SK-N-DZ (cell line): Measurements from ENCODE around the gene EFR3B.
"Not testable (repeated sequence)": the region's sequence is repeated elsewhere in the genome, so short reads cannot be mapped to it uniquely, and the experiment has no call there.

Experiments
- DNase-seq: peaks from one replicate; pipeline ENCODE4 v3.0.0-alpha.2; 2015; ENCODE audit warnings: low spot score

EFR3B gene

GRCh38 chr2:25072606-25073005 is 30.7 kb downstream of the EFR3B start:
- DNase-seq = no peak

- DNase-seq = no peak
These were observed 31.1 kb downstream of the EFR3B start for GRCh38 chr2:25073025-25073424.

- no peak for DNase-seq
These were observed 32.0 kb downstream of the EFR3B start for GRCh38 chr2:25073914-25074313.

- no peak for DNase-seq
These were observed 33.0 kb downstream of the EFR3B start for GRCh38 chr2:25074826-25075225.

- DNase-seq = peak; percentile 35
These were observed 34.9 kb downstream of the EFR3B start for GRCh38 chr2:25076749-25077148.

- DNase-seq = no peak
These were observed 35.9 kb downstream of the EFR3B start for GRCh38 chr2:25077789-25078169.

- DNase-seq = no peak
These were observed 36.5 kb downstream of the EFR3B start for GRCh38 chr2:25078170-25079049.

- no peak for DNase-seq
These were observed 37.3 kb downstream of the EFR3B start for GRCh38 chr2:25079050-25079635.

- DNase-seq = no peak
These were observed 39.4 kb downstream of the EFR3B start for GRCh38 chr2:25081237-25081790.

- DNase-seq = no peak
These were observed 40.2 kb downstream of the EFR3B start for GRCh38 chr2:25082002-25082622.

GRCh38 chr2:25085761-25086560 is 44.1 kb downstream of the EFR3B start:
- DNase-seq = no peak

- DNase-seq = no peak
These were observed 47.1 kb downstream of the EFR3B start for GRCh38 chr2:25088817-25089516.

GRCh38 chr2:25089605-25090315 is 47.9 kb downstream of the EFR3B start:
- DNase-seq = no peak

GRCh38 chr2:25090801-25091200 is 48.9 kb downstream of the EFR3B start:
- no peak for DNase-seq

- no peak for DNase-seq
These were observed 49.4 kb downstream of the EFR3B start for GRCh38 chr2:25091265-25091664.

GRCh38 chr2:25098056-25098455 is 56.2 kb downstream of the EFR3B start:
- no peak for DNase-seq

- no peak for DNase-seq
These were observed 57.0 kb downstream of the EFR3B start for GRCh38 chr2:25098670-25099486.

GRCh38 chr2:25102352-25102751 is 60.5 kb downstream of the EFR3B start:
- not testable (repeated sequence) for DNase-seq

- no peak for DNase-seq
These were observed 61.5 kb downstream of the EFR3B start for GRCh38 chr2:25103287-25103871.
